Measurements from ENCODE around the gene CHIA. TPM values are rescaled to one million over a fixed set of nuclear protein-coding genes. Genes with fewer than 3 reads are reported as not detected.

The CHIA gene
- total and polyA plus RNA-seq, 9 of the 15 experiments (the other 6 are each of a cell fraction or from before 2014, with no cell fraction given) = not detected

DNA sequence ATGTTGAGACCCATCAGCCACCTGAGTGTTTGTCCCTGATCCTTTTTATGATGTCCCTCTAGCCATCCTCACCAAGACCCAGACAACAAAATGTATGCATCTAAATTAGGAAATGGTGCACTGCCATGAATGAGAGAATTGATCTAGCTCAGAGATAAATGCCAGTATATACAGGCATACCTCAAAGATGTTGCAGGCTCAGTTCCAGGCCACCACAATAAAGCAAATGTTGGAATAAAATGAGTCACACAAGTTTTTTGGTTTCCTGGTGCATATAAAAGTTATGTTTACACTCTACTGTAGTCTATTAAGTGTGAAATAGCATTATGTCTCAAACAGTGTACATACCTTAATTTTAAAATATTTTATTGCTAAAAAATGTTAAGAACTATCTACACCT is 63.9 kb downstream of the CHIA start:
- intact Hi-C loops (cut with micrococcal nuclease) (no loop called here), in situ Hi-C loops (cut with MboI) (no loop called here)
- Histone ChIP-seq H3K4me1 (replicated peaks in 1 of 2; ENCODE audit: control insufficient read depth in 2 of 2, insufficient read depth in 2 of 2, low read length in 2 of 2) (no peaks in the 10 kb centered on the region), H3K9ac (ENCODE audit: insufficient read depth in 1 of 2, low read depth in 2 of 2, low read length in 2 of 2) (no peak overlapping the region), H3K4me2 (ENCODE audit: insufficient read depth, low read length) (no peak overlapping the region), H3K4me3 (no peak overlapping the region), H3K9me1 (ENCODE audit: control insufficient read depth, insufficient read depth, low read length) (no peaks in the 10 kb centered on the region), H3K9me3 (replicated peaks; ENCODE audit: control insufficient read depth, insufficient read depth, low read depth, low read length) (no peaks in the 10 kb centered on the region), H3K36me3 (ENCODE audit: control insufficient read depth, insufficient read depth, low read length) (no peaks in the 10 kb centered on the region), H2AFZ (ENCODE audit: low read depth, low read length) (no peak overlapping the region), H3K79me2 (ENCODE audit: control insufficient read depth, insufficient read depth, low read length) (no peaks in the 10 kb centered on the region), H3K27me3 (ENCODE audit: control insufficient read depth in 2 of 2, insufficient read depth in 2 of 2, low read length in 2 of 2) (peaks cover 4 to 6% of the 10 kb centered on the region in 2 experiments; a peak in 4 of 5 replicates), H4K20me1 (replicated peaks; ENCODE audit: control insufficient read depth, insufficient read depth, low read length) (no peaks in the 10 kb centered on the region), H3K27ac (ENCODE audit: extremely low read depth, low read depth, low read length) (no peak overlapping the region)
- no peak for TF ChIP-seq ZNF384 (IDR thresholded peaks at IDR 0.05; ENCODE audit: low read depth, low read length)
- no peak for TF ChIP-seq NR4A1 (CRISPR knock-in tag; IDR thresholded peaks at IDR 0.05)
- TF ChIP-seq NR4A1 (tag; IDR thresholded peaks at IDR 0.05) = no peak
- TF ChIP-seq KDM4B (IDR thresholded peaks at IDR 0.05; ENCODE audit: borderline replicate concordance in 2 of 2, low read depth in 1 of 2) = no peak
- TF ChIP-seq CHD1 (IDR thresholded peaks at IDR 0.05; ENCODE audit: low read length) = no peak
- no peak for TF ChIP-seq TAF1 (IDR thresholded peaks at IDR 0.05; ENCODE audit: control insufficient read depth, extremely low read depth, insufficient read depth, low read length, severe bottlenecking)
- TF ChIP-seq KDM2B (CRISPR knock-in tag; IDR thresholded peaks at IDR 0.05) = no peak
- DNase-seq (ENCODE audit: extremely low read depth in 1 of 4, low spot score in 3 of 4) (no peak), FAIRE-seq (no peak), ATAC-seq (no peak)
- CTCF ChIA-PET (ENCODE audit: low intra/inter-chr PET ratio) = no interaction called here
- POLR2A ChIA-PET = no interaction called here
- BruUV-seq (replicated peaks) = no TSS peak

DNA sequence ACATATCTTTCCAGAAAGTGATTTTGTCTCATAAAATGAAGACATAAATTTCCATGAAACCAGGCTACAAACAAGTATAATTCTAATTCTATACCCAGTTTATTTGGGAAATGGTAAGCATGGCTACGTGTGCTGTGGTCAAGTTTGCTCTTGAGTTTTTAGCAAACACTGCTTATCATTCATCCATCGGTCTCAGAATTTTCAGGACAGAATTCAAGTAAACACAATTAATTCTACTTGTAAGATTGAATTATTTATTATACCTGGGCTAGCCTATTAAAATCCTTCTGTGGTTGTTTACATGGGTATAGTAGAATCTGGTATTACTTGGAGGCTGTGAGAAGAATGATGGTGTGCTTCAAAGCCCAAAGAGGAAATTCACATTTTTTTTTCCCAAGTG is 68.3 kb downstream of the CHIA start:
- H3K9me1 ChIP-seq (ENCODE audit: control insufficient read depth, insufficient read depth, low read length) = no peaks in the 10 kb centered on the region
- ATAC-seq (no peak), DNase-seq (ENCODE audit: extremely low read depth in 1 of 4, low spot score in 3 of 4) (no peak), FAIRE-seq (no peak)
- H3K4me2 ChIP-seq (ENCODE audit: insufficient read depth, low read length) = no peak overlapping the region
- H3K4me1 ChIP-seq (replicated peaks in 1 of 2; ENCODE audit: control insufficient read depth in 2 of 2, insufficient read depth in 2 of 2, low read length in 2 of 2) = no peaks in the 10 kb centered on the region
- no peaks in the 10 kb centered on the region for H3K79me2 ChIP-seq (ENCODE audit: control insufficient read depth, insufficient read depth, low read length)
- no peaks in the 10 kb centered on the region for H3K9me3 ChIP-seq (replicated peaks; ENCODE audit: control insufficient read depth, insufficient read depth, low read depth, low read length)
- ChIA-PET POLR2A (no interaction called here), CTCF (ENCODE audit: low intra/inter-chr PET ratio) (no interaction called here)
- peaks cover 5 to 6% of the 10 kb centered on the region in 2 experiments; a peak in 4 of 5 replicates for H3K27me3 ChIP-seq (ENCODE audit: control insufficient read depth in 2 of 2, insufficient read depth in 2 of 2, low read length in 2 of 2)
- no peak overlapping the region for H3K4me3 ChIP-seq
- BruUV-seq (replicated peaks) = no TSS peak
- H4K20me1 ChIP-seq (replicated peaks; ENCODE audit: control insufficient read depth, insufficient read depth, low read length) = no peaks in the 10 kb centered on the region
- H2AFZ ChIP-seq (ENCODE audit: low read depth, low read length) = no peak overlapping the region
- TF ChIP-seq, protein P1, sequence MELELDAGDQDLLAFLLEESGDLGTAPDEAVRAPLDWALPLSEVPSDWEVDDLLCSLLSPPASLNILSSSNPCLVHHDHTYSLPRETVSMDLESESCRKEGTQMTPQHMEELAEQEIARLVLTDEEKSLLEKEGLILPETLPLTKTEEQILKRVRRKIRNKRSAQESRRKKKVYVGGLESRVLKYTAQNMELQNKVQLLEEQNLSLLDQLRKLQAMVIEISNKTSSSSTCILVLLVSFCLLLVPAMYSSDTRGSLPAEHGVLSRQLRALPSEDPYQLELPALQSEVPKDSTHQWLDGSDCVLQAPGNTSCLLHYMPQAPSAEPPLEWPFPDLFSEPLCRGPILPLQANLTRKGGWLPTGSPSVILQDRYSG (tag; conservative IDR thresholded peaks at IDR 0.05; ENCODE audit: low read depth) = no peak
- TF ChIP-seq EWSR1 (IDR thresholded peaks at IDR 0.05; ENCODE audit: borderline replicate concordance, low read depth, partially characterized antibody) (no peak), ZNF197 (CRISPR knock-in tag; IDR thresholded peaks at IDR 0.05; ENCODE audit: low read depth) (no peak), PPARD (CRISPR knock-in tag; IDR thresholded peaks at IDR 0.05) (no peak)
- TF ChIP-seq, protein P2, sequence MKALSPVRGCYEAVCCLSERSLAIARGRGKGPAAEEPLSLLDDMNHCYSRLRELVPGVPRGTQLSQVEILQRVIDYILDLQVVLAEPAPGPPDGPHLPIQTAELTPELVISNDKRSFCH (CRISPR knock-in tag; IDR thresholded peaks at IDR 0.05) = no peak
- TF ChIP-seq, protein P2 (tag; IDR thresholded peaks at IDR 0.05) = no peak
- H3K9ac ChIP-seq (ENCODE audit: insufficient read depth in 1 of 2, low read depth in 2 of 2, low read length in 2 of 2) = no peak overlapping the region
- in situ Hi-C loops (cut with MboI) (no loop called here), intact Hi-C loops (cut with micrococcal nuclease) (no loop called here)
- 0% methylated on average over 2 of the region's 2 CpGs for WGBS (ENCODE audit: insufficient coverage, low coverage, missing lambda C conversion rate)
- no peak overlapping the region for H3K27ac ChIP-seq (ENCODE audit: extremely low read depth, low read depth, low read length)
- H3K36me3 ChIP-seq (ENCODE audit: control insufficient read depth, insufficient read depth, low read length) = no peaks in the 10 kb centered on the region
